GM18502 (cell line): ENCODE results near the gene DQX1.

ENCODE experiments used
- ATAC-seq: cut with Tn5 transposase; IDR thresholded peaks from one replicate; pipeline ENCODE4 v1.9.1; 2021; ENCODE audit warnings: mild to moderate bottlenecking; ENCODE audit not compliant: unreplicated experiment, poor library complexity

Gene DQX1

DNA sequence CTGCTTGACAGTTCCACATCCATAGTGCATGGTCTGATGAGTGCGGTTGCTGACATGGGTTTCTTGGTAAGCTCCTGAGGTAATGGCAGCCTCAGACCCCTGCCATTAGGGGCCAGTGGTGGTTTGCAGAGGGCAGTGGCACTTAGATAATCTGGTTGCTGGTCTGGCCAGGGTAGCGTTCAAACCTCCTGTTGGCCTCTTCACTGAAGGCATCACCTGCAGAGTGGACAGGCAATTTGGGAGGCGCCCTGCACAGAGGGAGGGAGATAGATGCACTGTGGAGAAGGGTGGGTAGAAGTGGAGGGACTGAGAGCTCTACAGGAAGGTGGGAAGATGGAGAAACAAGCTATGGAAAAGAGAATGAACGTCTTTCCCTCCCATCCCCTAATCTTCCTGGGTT lies 7.4 kb upstream of the DQX1 start:
- ATAC-seq: no peak

DNA sequence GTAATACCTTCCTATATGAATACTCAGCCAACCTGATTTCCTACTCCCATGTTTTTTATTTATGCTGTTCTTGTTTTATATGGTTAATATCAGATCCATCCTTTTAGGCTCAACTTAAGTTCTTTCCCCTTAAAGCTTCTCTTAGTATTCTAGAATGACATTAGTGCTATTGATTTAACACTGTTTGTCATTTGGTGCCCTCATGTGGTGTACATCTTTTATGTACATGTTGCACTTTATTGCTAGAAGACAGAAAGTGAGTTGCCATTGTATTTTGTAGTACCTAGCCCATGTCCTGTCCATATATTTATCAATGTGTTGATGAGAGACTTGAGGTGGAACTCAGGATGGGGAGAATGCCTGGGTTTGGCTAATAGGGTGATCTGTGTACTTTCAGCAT lies 6.2 kb upstream of the DQX1 start:
- no peak for ATAC-seq

DNA sequence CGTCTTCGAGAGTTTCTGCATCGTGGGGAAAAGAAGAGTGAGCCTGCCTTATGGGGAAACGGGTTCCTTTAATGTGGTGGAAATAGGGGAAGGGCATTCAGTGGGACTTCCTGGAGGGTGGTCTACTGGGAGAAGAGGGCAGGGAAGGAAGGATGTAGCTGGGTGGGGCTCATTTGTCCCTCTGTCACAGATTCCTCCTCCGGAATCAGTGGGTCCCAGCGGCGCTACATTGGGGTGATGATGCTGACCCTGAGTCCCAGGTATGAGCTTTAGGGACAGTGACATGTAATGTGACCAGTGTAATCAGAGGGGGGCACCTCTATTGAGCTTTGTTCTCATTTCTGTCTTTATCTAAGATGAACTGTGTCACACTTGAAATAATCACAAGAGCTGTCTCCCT lies 5.6 kb upstream of the DQX1 start:
- no peak for ATAC-seq

DNA sequence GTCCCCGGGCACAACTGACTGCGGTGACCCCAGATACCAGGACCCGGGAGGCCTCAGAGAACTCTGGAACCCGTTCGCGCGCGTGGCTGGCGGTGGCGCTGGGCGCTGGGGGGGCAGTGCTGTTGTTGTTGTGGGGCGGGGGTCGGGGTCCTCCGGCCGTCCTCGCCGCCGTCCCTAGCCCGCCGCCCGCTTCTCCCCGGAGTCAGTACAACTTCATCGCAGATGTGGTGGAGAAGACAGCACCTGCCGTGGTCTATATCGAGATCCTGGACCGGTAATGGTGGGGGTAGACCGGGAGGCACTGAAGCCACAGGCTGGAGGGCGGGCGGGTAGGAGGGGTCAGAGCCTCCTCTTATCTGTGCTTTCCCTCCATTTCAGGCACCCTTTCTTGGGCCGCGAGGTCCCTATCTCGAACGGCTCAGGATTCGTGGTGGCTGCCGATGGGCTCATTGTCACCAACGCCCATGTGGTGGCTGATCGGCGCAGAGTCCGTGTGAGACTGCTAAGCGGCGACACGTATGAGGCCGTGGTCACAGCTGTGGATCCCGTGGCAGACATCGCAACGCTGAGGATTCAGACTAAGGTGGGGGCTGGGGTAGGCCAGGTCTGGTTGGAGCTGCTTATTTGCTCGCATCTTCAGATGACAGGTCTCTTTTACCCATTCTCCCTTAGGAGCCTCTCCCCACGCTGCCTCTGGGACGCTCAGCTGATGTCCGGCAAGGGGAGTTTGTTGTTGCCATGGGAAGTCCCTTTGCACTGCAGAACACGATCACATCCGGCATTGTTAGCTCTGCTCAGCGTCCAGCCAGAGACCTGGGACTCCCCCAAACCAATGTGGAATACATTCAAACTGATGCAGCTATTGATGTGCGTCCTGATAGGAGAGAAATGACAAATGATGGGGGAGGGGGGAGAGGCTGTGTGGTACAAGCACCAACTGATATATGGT lies 4.5 kb upstream of the DQX1 start:
- peak; percentile 37 for ATAC-seq

DNA sequence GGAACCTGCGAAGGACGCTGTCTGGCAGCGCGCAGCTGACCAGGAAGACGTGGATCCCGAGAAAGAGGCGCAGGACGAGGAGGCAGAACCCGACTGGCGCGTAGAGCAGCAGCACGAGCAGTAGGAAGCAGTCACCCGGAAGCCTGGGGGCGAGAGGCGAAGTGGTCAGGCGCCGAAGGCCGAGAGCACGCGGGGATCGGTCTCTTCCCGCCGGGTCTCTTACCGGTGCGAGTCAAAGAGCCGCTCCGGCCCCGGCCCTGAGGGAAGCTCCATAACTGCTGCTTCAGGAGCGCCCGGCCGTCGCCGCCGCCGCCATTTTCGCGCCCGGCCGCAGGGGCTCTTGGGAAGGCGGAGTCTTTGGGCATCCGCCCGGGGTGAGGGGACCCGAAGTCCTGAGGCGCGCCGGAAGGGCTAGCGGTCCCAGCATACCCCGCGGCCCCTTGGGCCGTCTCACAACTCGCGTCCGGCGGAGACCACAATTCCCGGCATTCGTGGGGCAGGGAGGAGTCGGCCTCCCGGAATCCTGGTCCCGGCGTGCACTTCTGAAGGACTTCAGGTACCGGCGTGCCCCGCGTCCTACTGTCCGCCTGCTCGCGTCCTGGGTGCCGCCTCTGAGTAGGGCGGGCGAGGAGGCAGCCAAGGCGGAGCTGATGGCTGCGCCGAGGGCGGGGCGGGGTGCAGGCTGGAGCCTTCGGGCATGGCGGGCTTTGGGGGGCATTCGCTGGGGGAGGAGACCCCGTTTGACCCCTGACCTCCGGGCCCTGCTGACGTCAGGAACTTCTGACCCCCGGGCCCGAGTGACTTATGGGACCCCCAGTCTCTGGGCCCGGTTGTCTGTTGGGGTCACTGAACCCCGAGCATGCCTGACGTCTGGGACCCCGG lies 3.6 kb upstream of the DQX1 start, which contains the start of the genes AUP1 and HTRA2:
Gene AUP1, minus strand, starts transcription at position 350 of the 882 bp plus-strand sequence. Its CDS starts 77 bp downstream, at position 273.
Gene HTRA2, plus strand, starts transcription at position 577 of the 882 bp plus-strand sequence. Its CDS starts 74 bp downstream, at position 651.
- peak; percentile 80 for ATAC-seq

DNA sequence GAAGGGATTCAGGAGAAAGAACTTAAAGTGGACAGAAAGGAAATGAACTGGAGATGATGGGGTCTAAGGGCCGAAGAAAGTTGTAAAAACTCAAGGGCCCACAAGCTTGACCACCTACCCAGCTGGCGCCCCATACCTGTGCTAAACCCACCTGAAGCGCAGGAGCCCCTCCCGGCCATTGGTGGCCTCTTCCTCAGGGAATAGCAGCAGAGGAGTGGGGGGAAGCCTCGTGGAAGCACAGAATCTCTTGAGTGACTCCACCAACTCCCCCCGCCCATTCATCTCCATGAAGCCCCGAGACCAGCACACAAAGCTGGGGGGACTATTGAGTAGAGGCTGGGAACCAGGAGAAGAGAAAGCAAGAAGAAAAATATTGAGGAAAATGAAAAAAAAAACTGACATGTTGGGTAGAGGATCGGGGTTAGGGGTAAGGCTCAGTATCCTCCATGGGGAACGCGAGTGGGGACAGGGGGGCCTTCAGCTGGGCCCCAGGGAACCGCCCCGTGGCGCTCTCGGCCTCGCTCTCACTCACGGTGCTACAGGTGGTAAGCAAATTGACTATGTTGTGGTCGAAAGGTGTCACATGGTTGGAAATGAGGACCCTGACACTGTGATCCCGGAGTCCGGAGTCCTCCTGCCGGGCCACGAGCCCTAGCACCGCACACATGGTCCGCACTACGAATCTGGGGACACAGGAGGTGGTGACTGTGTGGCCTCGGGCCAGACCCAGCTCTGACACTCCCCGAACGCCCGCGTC lies 2.7 kb upstream of the DQX1 start:
- ATAC-seq: peak; percentile 7

DNA sequence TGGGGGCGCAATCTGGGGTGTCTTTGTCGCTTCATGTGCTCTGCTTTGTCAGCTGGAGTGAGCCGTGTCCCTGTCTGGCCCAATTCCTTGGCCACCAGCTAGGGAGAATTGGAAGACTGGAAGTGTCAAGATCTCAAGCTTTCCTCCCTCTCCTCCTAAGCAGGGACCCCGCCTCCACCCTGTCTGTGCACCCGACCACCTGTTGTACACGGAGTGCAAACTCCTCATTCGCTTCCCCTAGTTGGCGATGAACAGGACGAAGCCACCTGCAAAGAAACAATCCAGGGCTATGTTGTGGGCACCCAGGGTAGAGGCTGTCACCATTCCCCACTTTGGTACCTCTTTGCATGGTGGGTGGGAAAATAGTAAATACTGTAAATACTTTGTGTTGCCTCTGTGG lies 1.7 kb upstream of the DQX1 start:
- no peak for ATAC-seq

DNA sequence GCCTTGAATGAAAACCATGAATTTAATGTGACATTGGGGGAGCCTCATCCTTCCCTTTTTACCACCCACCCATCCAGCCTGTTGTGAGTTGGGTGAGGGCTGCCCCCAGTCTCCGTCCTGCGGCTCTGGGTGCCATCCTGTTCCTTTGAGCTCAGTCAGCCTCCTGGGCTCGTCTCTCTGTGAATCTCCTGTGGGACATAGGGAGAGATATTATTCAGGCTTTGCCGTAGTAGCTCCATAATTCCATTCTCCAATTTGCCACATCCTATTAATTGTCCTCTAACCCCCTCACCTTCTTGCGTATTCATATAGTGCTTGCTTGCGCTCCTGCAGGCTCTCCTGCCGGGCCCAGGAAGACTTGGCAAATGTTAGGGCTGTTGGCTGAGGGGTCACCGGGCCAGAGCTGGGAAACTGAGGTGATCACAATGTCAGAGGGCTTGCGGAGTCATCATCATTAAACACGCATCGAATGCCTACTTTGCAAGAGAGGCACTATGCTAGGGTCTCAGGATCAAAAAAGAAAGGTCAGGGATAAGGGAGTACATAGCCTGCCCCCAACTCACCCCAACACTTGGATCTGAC lies 709 bp upstream of the DQX1 start:
- ATAC-seq: no peak

DNA sequence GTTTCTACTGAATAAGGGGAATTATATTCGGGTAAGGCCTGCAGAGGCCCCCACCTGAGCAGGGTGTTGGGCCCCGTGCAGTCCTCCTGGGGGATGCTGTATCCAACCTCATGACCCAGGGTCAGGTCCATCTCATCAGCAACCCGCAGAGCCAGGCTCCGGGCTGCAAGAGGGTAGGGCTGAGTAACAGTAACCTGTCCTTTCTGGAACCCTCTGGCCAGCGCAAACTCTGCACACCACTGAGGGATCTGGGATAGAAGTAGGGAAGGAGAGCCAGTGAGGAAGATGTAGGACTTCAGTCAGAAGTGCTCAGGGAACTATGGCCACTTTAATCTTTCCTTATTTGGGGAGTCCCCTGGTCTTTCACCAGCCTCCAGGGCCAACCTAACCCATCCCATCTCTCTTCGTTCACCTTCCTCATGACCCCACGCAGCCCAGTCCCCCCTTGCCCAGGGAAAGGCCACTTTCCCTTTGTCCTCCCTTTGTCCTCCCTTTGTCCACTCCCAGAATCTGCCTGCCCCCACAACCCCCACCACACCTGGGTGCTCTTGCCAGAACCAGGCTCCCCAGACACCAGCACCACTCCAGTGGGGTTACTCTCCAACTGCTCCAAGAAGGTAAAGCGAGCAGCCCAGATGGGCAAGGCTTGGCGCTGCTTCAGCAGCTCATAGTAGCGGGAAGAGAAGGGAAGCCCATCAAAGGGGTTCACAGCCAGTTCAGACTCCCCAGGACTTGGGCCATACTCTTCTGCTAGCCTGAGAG lies 895 bp downstream of the DQX1 start:
- ATAC-seq: no peak

DNA sequence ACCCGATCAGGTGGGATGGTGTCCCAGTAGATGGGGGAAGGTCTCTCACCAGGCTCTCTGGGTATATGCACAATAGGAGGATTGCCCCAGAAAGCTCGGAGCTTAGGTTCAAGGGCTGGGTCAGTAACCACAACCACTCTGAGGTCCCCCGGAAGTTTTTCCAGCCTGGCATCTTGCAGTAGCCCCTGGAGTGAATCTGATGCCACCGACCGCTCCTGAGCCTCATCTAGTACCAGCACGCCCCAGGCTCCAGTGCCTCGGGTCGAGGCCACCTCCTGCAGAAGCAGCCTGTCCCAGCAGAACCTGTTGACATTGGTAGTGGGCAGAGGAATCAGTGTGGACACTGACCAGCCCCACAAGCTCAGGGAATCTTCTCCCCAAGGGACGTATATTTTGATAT lies 2.0 kb downstream of the DQX1 start:
- ATAC-seq: no peak

DNA sequence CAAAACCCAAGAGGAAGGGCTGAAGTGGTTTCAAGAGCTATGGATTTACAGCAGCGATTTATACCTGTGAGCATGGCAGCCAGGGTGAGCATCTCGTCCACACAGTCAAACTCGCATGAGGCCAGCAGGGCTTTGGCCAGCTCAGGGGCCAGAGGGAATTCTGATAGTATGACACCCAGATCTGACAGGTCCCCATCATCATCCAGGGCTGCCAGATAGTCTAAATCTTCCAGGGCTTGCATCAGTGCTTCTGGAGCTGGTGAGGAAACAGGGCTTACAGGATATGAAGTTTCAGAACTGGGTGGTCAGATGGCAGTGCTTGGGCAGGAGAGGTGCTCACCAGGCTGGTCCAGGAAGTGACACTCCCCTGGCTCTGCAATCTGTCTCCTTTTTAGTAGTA lies 3.5 kb downstream of the DQX1 start:
- no peak for ATAC-seq

DNA sequence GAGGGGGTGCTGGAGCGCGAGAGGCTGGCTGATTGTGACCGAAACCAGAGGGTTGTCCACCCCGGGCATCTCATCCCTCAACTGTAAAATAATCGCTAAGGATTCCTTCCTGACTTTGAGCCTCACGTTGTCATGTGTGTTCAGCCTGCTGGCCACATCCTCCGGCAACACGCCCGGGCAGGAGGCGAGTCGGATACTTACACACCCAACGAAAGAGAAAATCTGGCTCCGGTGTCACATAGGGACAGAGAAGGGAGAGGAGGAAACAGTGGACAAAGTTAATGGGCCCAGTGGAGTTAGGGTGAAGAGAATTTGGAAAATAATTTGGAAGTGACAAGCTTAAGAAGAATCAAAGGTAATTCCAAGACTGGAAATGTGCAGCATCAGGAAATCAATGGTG lies 9.4 kb downstream of the DQX1 start:
- no peak for ATAC-seq

DNA sequence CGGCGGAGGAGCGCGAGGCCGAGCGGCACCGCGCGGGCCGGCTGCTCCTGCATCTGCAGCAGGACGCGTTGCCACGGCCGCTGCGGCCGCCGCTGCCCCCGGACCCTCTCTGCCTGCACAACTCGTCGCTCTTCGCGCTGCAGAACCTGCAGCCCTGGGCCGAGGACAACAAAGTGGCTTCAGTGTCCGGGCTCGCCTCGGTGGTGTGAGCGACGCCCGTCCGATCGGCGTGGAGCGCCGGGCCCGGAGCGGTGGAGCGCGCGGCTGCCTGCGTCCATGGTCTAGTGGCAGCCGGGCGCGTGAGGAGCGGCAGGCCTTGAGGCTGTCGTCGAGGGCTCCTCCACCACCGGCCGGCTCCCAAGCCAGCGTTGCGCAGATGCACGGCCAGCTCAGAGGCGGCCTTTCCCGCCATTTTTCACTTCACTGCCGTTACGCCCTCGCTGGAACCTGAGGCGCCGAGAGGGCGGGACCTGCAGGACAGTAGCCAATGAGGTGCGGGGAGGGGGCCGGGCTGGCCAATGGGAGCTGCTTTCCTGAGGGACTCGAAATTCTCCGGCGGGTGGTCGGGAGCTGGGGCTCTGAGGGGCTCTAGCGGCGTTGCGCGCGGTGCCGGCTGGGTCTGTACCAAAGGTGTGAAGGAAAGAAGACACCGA lies 9.9 kb downstream of the DQX1 start:
- peak; percentile 85 for ATAC-seq

DNA sequence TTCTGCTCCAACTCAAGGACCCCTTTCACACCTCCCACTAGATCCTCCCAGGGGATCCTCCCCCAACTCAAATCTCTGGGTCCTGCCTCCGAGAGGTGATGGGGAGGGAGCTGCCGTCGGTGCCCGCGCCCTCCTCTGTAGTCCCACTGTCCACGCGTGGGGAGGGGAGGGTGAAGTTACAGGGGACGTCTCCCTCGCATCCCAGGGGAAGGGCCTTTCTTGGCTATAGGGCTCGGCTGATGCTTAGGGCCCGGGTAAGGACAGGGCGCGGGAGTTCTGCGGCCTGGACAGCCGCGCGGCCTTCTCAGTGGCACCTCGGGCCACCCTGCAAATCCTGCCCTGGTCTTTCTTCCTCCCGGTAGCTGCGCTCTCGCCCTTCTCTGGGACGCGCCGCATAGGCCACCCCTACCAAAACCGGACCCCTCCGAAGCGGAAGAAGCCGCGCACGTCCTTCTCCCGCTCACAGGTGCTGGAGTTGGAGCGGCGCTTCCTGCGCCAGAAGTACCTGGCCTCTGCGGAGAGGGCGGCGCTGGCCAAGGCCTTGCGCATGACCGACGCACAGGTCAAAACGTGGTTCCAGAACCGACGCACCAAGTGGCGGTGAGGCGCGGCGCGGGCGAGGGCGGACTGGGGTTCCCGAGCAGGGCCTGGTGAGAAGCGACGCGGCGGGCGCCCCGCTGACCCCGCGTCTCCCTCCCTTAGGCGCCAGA lies 10.6 kb downstream of the DQX1 start:
- no peak for ATAC-seq

DNA sequence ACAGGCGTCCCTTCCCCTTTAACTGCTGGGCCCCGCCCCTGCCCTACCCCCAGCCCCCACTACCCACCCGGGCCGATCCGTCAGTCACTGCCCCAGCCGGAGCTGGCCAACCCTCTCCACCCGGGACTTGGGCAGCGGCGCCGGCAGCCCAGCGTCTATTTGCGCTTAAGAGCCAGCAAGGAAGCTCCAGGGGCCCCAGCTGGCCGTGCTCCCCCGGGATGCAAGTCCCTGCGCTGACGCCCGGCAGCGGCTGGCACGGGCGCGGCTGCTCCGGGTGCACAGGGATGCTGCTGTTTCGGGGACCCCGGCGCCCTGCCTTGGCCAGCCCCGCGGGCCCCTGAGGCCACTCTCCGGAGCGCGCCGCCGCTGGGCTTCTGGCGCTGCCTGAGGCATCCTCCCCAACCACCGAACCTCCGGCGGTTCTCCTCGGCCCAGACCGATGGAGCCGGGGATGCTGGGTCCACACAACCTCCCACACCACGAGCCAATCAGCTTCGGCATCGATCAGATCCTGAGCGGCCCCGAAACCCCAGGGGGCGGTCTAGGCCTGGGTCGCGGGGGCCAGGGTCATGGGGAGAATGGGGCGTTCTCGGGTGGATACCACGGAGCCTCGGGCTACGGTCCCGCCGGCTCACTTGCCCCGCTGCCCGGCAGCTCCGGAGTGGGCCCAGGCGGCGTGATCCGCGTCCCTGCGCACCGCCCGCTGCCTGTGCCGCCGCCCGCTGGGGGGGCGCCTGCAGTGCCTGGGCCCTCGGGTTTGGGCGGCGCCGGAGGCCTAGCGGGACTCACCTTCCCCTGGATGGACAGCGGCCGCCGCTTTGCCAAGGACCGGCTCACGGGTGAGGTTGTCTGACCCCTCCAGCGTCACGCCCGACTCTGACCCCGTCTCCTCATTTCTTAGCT lies 11.4 kb downstream of the DQX1 start, which contains the start of gene TLX2:
Gene TLX2, plus strand, starts transcription at position 83 of the 903 bp plus-strand sequence. Its CDS starts 357 bp downstream, at position 440.
- ATAC-seq: no peak

DNA sequence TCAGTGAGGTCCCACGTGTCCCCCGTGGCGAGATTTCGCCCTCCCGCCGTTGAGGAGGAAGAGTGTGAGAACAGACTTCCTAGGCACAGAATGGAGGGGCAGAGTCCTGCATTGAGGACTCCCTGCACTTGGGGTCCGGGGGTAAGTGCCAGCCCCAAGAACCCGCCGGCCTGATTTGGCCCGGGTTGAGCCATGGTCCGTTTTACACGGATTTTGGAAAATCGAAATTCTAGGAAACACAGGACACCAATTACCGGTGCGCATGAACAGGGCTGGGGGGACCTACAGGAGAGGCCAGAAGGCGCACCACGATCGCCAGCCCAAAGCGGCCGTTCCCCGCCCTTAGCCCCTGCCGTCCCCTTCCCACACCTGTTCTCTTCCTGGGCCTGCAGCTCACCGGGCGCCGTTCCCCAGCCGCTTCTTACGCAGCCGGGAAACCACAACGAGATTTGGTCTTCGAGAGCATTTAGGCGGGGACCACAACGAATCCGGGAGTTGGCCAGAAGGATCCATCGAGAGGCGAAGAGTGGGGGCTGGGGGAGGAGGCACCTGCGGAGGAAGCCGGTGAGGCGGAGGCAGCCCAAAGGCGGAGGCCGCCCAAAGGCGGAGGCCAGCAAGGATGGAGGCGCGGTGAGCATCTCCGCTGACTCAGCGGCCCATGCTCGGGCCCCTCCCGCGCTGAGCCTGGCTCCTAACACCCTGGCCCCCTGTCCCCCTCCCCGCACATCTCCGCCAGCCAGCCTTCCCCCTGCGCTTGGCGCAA lies 12.2 kb downstream of the DQX1 start:
- ATAC-seq: no peak
